Measurements from ENCODE around the gene TP53TG3B.
"Not testable (repeated sequence)": the region's sequence is repeated elsewhere in the genome, so short reads cannot be mapped to it uniquely, and the experiment has no call there.

The TP53TG3B gene, protein sequence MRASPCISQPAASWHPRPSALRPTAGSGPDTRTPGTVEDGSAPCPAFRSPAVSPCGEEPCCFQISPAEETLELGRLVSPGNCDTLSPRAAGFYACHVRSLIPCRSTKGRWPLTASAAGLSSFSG

DNA sequence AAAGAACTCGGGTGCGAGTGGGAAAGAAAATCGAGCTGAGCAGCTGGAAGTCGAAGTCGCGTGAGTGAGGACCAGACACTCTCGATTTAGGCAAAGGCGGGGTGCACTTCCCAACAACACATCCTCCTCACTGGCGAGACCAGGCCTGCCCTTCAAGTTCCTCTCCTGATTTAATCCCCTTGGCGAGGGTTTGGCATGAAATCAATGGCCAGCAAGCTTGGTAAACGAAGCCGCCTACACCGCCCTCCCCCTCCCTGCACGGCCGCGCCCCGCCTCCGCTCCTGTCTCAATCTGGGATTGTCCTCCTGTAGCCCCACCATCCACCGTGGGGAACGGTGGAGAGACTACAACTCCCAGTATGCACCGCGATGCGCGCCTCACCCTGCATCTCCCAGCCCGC is at the start of gene TP53TG3B:
Gene TP53TG3B, plus strand, starts transcription at position 301 of the 400 bp plus-strand sequence. Its CDS starts 68 bp downstream, at position 369.
- not testable (repeated sequence) for ATAC-seq

DNA sequence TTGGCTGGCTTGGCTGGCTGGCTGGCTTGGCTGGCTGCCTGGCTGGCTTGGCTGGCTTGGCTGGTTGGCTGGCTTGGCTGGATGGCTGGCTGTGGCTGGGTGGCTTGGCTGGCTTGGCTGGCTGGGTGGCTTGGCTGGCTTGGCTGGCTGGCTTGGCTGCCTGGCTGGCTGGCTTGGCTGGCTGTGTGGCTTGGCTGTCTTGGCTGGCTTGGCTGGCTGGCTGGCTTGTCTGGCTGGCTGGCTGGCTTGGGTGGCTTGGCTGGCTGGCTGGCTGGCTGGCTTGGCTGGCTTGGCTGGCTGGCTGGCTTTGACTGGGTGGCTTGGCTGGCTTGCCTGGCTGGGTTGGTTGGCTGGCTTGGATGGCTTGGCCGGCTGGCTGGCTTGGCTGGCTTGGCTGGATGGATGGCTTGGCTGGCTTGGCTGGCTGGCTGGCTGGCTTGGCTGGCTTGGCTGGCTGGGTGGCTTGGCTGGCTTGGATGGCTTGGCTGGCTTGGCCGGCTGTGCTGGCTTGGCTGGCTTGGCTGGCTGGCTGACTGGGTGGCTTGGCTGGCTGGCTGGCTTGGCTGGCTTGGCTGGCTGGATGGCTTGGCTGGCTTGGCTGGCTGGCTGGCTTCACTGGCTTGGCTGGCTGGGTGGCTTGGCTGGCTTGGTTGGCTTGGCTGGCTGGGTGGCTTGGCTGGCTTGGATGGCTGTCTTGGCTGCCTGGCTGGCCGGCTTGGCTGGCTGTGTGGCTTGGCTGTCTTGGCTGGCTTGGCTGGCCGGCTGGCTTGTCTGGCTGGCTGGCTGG is 24.2 kb upstream of the TP53TG3B start:
- not testable (repeated sequence) for ATAC-seq

- ATAC-seq, result not testable (repeated sequence)
Measured at GRCh38 chr16:33337627-33338542, 22.8 kb upstream of the TP53TG3B start.

DNA sequence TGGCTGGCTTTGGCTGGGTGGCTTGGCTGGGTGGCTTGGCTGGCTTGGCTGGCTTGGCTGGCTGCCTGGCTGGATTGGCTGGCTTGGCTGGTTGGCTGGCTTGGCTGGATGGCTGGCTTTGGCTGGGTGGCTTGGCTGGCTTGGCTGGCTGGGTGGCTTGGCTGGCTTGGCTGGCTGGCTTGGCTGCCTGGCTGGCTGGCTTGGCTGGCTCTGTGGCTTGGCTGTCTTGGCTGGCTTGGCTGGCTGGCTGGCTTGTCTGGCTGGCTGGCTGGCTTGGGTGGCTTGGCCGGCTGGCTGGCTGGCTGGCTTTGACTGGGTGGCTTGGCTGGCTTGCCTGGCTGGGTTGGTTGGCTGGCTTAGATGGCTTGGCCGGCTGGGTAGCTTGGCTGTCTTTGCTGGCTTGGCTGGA is 22.1 kb upstream of the TP53TG3B start:
- not testable (repeated sequence) for ATAC-seq

- ATAC-seq, result peak in 1 of 2 donors; percentile 25
Measured at GRCh38 chr16:33339093-33340061, 21.3 kb upstream of the TP53TG3B start.

Measured in activated CD4-positive, CD25-positive, alpha-beta regulatory T cell treated with anti-CD3 and anti-CD28 coated beads, Interleukin-2, amount 50 U/mL, for 24 hours (primary cell).